Hepatocyte (in vitro differentiated cells): ENCODE measurements around the gene BAX. TPM values are rescaled to one million over a fixed set of nuclear protein-coding genes. Genes with fewer than 3 reads are reported as not detected.

Source experiments
- DNase-seq: peaks from one replicate; pipeline ENCODE4 v3.0.0-alpha.2; 2016; ENCODE audit warnings: low spot score
- H2AFZ ChIP-seq: fragments of 200-600 bp; sonication (generic); 2 replicates; pipeline ENCODE4 v1.6.0; 2016; ENCODE audit warnings: antibody characterized with exemption, mild to moderate bottlenecking
- H3K27ac ChIP-seq: fragments of 200-600 bp; sonication (generic); 2 replicates; pipeline ENCODE4 v1.5.1; 2016; ENCODE audit warnings: mild to moderate bottlenecking
- H3K27me3 ChIP-seq: fragments of 200-600 bp; sonication (generic); 2 replicates; pipeline ENCODE4 v1.6.1; 2016
- H3K36me3 ChIP-seq: fragments of 200-600 bp; sonication (generic); replicated peaks from 2 replicates; pipeline ENCODE4 v1.5.1; 2016; ENCODE audit warnings: low read depth; ENCODE audit not compliant: insufficient read depth
- H3K4me1 ChIP-seq: fragments of 200-600 bp; sonication (generic); 2 replicates; pipeline ENCODE4 v1.5.1; 2016; ENCODE audit warnings: mild to moderate bottlenecking, moderate library complexity; ENCODE audit not compliant: insufficient read depth
- H3K4me2 ChIP-seq: fragments of 200-600 bp; sonication (generic); 2 replicates; pipeline ENCODE4 v1.6.0; 2016
- H3K4me3 ChIP-seq: fragments of 200-600 bp; sonication (generic); 2 replicates; pipeline ENCODE4 v1.5.1; 2016; ENCODE audit warnings: mild to moderate bottlenecking
- H3K79me2 ChIP-seq: fragments of 200-600 bp; sonication (generic); 2 replicates; pipeline ENCODE4 v1.6.0; 2017; ENCODE audit warnings: mild to moderate bottlenecking
- H3K9me2 ChIP-seq: fragments of 200-600 bp; sonication (generic); replicated peaks from 2 replicates; pipeline ENCODE4 v1.6.0; 2017; ENCODE audit warnings: mild to moderate bottlenecking; ENCODE audit not compliant: insufficient read depth
- H3K9me3 ChIP-seq: fragments of 200-600 bp; sonication (generic); 2 replicates; pipeline ENCODE4 v1.5.1; 2016; ENCODE audit warnings: low read depth, mild to moderate bottlenecking
- H4K20me1 ChIP-seq: fragments of 200-600 bp; sonication (generic); 2 replicates; pipeline ENCODE4 v1.6.0; 2016; ENCODE audit warnings: mild to moderate bottlenecking; ENCODE audit not compliant: insufficient read depth, poor library complexity, severe bottlenecking
- CTCF ChIP-seq: fragments of 200-600 bp; sonication (generic); IDR thresholded peaks from 2 replicates; pipeline ENCODE4 v1.5.1; 2016; ENCODE audit warnings: antibody characterized with exemption, mild to moderate bottlenecking; ENCODE audit not compliant: poor library complexity
- EZH2 ChIP-seq: fragments of 200-600 bp; sonication (generic); IDR thresholded peaks from 2 replicates; pipeline ENCODE4 v1.6.1; 2016; ENCODE audit warnings: antibody characterized with exemption, mild to moderate bottlenecking, borderline replicate concordance
- EZH2phosphoT487 ChIP-seq: fragments of 200-600 bp; sonication (generic); IDR thresholded peaks from one replicate; pipeline ENCODE4 v1.6.1; 2018; ENCODE audit warnings: antibody characterized with exemption, mild to moderate bottlenecking, low read depth, moderate library complexity; ENCODE audit not compliant: unreplicated experiment, severe bottlenecking
- WGBS: methylation state at CpG from one replicate; pipeline ENCODE4 v1.1.6; 2016; ENCODE audit warnings: low lambda C conversion rate; ENCODE audit errors: missing lambda C conversion rate; 5-methylcytosine and 5-hydroxymethylcytosine counted together
- polyA plus RNA-seq: library from polyadenylated mRNA; unstranded; fragments of >200 nt; fragmentation: Nextera tagmentation; extraction: Ambion mirVana; gene quantifications from 2 replicates; pipeline ENCODE4 v1.2.1, GENCODE V29; 2016
- total RNA-seq: library from RNA; depleted of rRNA; stranded (reverse); fragments of >200 nt; gene quantifications from 2 replicates; pipeline ENCODE4 v1.2.3, GENCODE V29; 2014

Gene BAX
- total and polyA plus RNA-seq, 2 experiments from 2014 or later, result 77.3 to 116 TPM

GRCh38 chr19:48946463-48947257 is 8.0 kb upstream of the BAX start:
- TF ChIP-seq EZH2 (no peak), CTCF (no peak), EZH2phosphoT487 (no peak)
- Histone ChIP-seq H3K27me3 (no peaks in the 10 kb centered on the region), H3K9me2 (no peaks in the 10 kb centered on the region), H3K4me1 (no peaks in the 10 kb centered on the region), H3K36me3 (no peaks in the 10 kb centered on the region), H4K20me1 (no peaks in the 10 kb centered on the region), H3K4me3 (no peak overlapping the region), H3K27ac (no peak overlapping the region), H3K79me2 (no peaks in the 10 kb centered on the region), H3K9me3 (no peaks in the 10 kb centered on the region), H3K4me2 (no peak overlapping the region), H2AFZ (no peak overlapping the region)
- no peak for DNase-seq
- WGBS, result 77% methylated on average over 9 of the region's 9 CpGs

- H3K27ac ChIP-seq, result no peak overlapping the region
- H3K4me3 ChIP-seq, result no peak overlapping the region
- no peak overlapping the region for H2AFZ ChIP-seq
- H3K36me3 ChIP-seq, result no peaks in the 10 kb centered on the region
- H3K79me2 ChIP-seq, result no peaks in the 10 kb centered on the region
- no peaks in the 10 kb centered on the region for H3K9me2 ChIP-seq
- no peaks in the 10 kb centered on the region for H4K20me1 ChIP-seq
- TF ChIP-seq CTCF (no peak), EZH2 (no peak), EZH2phosphoT487 (no peak)
- H3K9me3 ChIP-seq, result no peaks in the 10 kb centered on the region
- DNase-seq, result no peak
- H3K4me2 ChIP-seq, result no peak overlapping the region
- WGBS, result 83% methylated on average over 3 of the region's 3 CpGs
- H3K27me3 ChIP-seq, result no peaks in the 10 kb centered on the region
- no peaks in the 10 kb centered on the region for H3K4me1 ChIP-seq
These were observed 7.5 kb upstream of the BAX start for GRCh38 chr19:48947258-48947542.

DNA sequence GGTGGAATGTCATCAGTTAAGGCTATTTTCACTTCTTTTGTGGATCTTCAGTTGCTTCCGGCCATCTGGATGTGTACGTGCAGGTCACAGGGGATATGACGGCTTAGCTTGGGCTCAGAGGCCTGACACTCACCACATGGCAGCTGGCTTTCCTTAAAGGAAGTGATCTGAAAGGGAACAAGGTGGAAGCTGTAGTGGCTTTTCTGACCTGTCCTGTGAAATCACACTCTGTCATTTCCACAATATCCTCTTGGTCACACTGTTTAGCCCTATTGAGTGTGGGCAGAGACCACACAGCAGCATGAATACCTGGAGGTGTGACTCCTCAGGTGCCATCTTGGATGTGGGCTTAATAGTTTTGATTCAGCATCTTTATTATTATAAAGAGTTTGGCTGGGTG is 4.5 kb upstream of the BAX start:
- WGBS, result 66% methylated on average over 3 of the region's 3 CpGs
- DNase-seq, result no peak

More for the DNA sequence above, 4.5 kb upstream of the BAX start:
- no peak overlapping the region for H3K4me2 ChIP-seq
- H3K27ac ChIP-seq, result no peak overlapping the region
- H3K79me2 ChIP-seq, result peaks cover 3% of the 10 kb centered on the region
- H3K9me3 ChIP-seq, result no peaks in the 10 kb centered on the region
- TF ChIP-seq CTCF, result no peak
- no peaks in the 10 kb centered on the region for H3K9me2 ChIP-seq
- no peak overlapping the region for H2AFZ ChIP-seq
- H3K4me1 ChIP-seq, result no peaks in the 10 kb centered on the region
- H3K4me3 ChIP-seq, result no peak overlapping the region
- H3K27me3 ChIP-seq, result no peaks in the 10 kb centered on the region
- H4K20me1 ChIP-seq, result no peaks in the 10 kb centered on the region
- H3K36me3 ChIP-seq, result no peaks in the 10 kb centered on the region
